PC-9 (cell line): Measurements from ENCODE around the gene GMPPB.

Source experiments
- CTCF ChIP-seq: fragments of 200-600 bp; sonication (generic); conservative IDR thresholded peaks from 2 replicates; pipeline ENCODE4 v1.6.1; 2017; ENCODE audit warnings: mixed run types, antibody characterized with exemption, mild to moderate bottlenecking, moderate library complexity
- EZH2 ChIP-seq: fragments of 200-600 bp; sonication (generic); IDR thresholded peaks from 2 replicates; pipeline ENCODE4 v1.8.0; 2017; ENCODE audit warnings: antibody characterized with exemption, low read depth

- TF ChIP-seq CTCF: no peak
- TF ChIP-seq EZH2: no peak
Observed at GRCh38 chr3:49717959-49718857, 5.5 kb downstream of the GMPPB start.
